SK-N-SH (cell line): ENCODE results near the gene PLS3. TPM values are rescaled to one million over a fixed set of nuclear protein-coding genes. Genes with fewer than 3 reads are reported as not detected.

Experiments
- CTCF ChIA-PET: fragments of 300-600, 350-600 bp; formaldehyde crosslinking; extraction: SDS; loops from one replicate; lab custom pipeline; 2021; lab: Yijun Ruan, JAX
- POLR2A ChIA-PET: fragments of 350-600 bp; sonication (Branson Sonifier 250); formaldehyde crosslinking; extraction: SDS; loops from one replicate; lab custom pipeline; 2020; ENCODE audit warnings: antibody characterized with exemption, inconsistent platforms; lab: Yijun Ruan, JAX
- DNase-seq: peaks from one replicate; pipeline ENCODE4 v3.0.0; 2012
- H2AFZ ChIP-seq: fragments of 200-600 bp; sonication (generic); 2 replicates; pipeline ENCODE4 v1.8.1; 2016; ENCODE audit warnings: antibody characterized with exemption, mild to moderate bottlenecking, low read depth
- H3F3A ChIP-seq: fragments of 200-600 bp; sonication (generic); replicated peaks from 2 replicates; pipeline ENCODE3; 2016; ENCODE audit warnings: antibody characterized with exemption, mild to moderate bottlenecking; ENCODE audit not compliant: insufficient read depth
- H3K27ac ChIP-seq, 2 experiments: fragments of 200-500 bp in 1 of 2; fragments of 200-600 bp in 1 of 2; sonication (Bioruptor generic) in 1 of 2; sonication (generic), shearing (Covaris generic) in 1 of 2; 2 replicates each; pipeline versions ENCODE4 v1.5.1 to v1.6.1; 2014 to 2016; ENCODE audit warnings: low read depth in 2 of 2, inconsistent platforms in 1 of 2, low read length in 1 of 2, mild to moderate bottlenecking in 1 of 2, mixed read lengths in 1 of 2
- H3K27me3 ChIP-seq: fragments of 200-600 bp; sonication (generic), shearing (Covaris generic); 2 replicates; pipeline ENCODE4 v1.6.1; 2016; ENCODE audit warnings: mixed run types; ENCODE audit not compliant: insufficient read depth
- H3K36me3 ChIP-seq, 2 experiments: fragments of 200-500 bp in 1 of 2; fragments of 200-600 bp in 1 of 2; sonication (Bioruptor generic) in 1 of 2; sonication (generic) in 1 of 2; replicated peaks in 1 of 2; 2 replicates each; pipeline versions ENCODE3 to v1.5.1; 2014 to 2016; ENCODE audit warnings: low read length in 1 of 2, mild to moderate bottlenecking in 1 of 2; ENCODE audit not compliant: insufficient read depth in 2 of 2, control insufficient read depth in 1 of 2
- H3K4me1 ChIP-seq, 2 experiments: fragments of 200-500 bp in 1 of 2; fragments of 200-600 bp in 1 of 2; sonication (Bioruptor generic) in 1 of 2; sonication (generic), shearing (Covaris generic) in 1 of 2; 2 replicates each; pipeline versions ENCODE4 v1.5.1 to v1.6.1; 2014 to 2016; ENCODE audit warnings: low read depth in 1 of 2, low read length in 1 of 2, mixed run types in 1 of 2; ENCODE audit not compliant: insufficient read depth in 2 of 2, control insufficient read depth in 1 of 2
- H3K4me2 ChIP-seq: fragments of 200-600 bp; sonication (generic), shearing (Covaris generic); 2 replicates; pipeline ENCODE4 v1.6.1; 2017; ENCODE audit warnings: mixed run types
- H3K4me3 ChIP-seq, 2 experiments: fragments of 200-500 bp in 1 of 2; fragments of 200-600 bp in 1 of 2; sonication (Bioruptor generic) in 1 of 2; sonication (generic), shearing (Covaris generic) in 1 of 2; 2 replicates each; pipeline versions ENCODE4 v1.5.1 to v1.8.1; 2014 to 2016; ENCODE audit warnings: low read depth in 2 of 2, inconsistent platforms in 1 of 2, low read length in 1 of 2, mild to moderate bottlenecking in 1 of 2, mixed read lengths in 1 of 2, moderate library complexity in 1 of 2
- H3K79me2 ChIP-seq: fragments of 200-600 bp; sonication (generic); 2 replicates; pipeline ENCODE4 v1.8.1; 2017; ENCODE audit warnings: mild to moderate bottlenecking; ENCODE audit not compliant: insufficient read depth
- H3K9ac ChIP-seq: fragments of 200-600 bp; sonication (generic); 2 replicates; pipeline ENCODE4 v1.6.1; 2017; ENCODE audit warnings: mixed run types
- H3K9me2 ChIP-seq: fragments of 200-600 bp; sonication (generic); 2 replicates; pipeline ENCODE4 v1.6.1; 2017; ENCODE audit warnings: mixed run types
- H3K9me3 ChIP-seq: fragments of 200-600 bp; sonication (generic); 2 replicates; pipeline ENCODE4 v1.6.1; 2017; ENCODE audit warnings: mixed run types, mild to moderate bottlenecking, moderate library complexity
- H4K20me1 ChIP-seq: fragments of 200-600 bp; sonication (generic); 2 replicates; pipeline ENCODE4 v1.6.1; 2017; ENCODE audit warnings: mild to moderate bottlenecking, mixed run types; ENCODE audit not compliant: insufficient read depth
- ELF1 ChIP-seq: IDR thresholded peaks from 2 replicates; pipeline ENCODE4 v1.4.0; 2012
- FOSL2 ChIP-seq: IDR thresholded peaks from 2 replicates; pipeline ENCODE4 v1.4.0; 2012; ENCODE audit warnings: low read depth, mild to moderate bottlenecking, moderate library complexity, borderline replicate concordance
- FOXJ3 ChIP-seq: sonication (generic); formaldehyde crosslinking; IDR thresholded peaks from 2 replicates; pipeline ENCODE4 v1.5.1; 2020; ENCODE audit warnings: mild to moderate bottlenecking, missing genetic modification reagents
- FOXM1 ChIP-seq: IDR thresholded peaks from 2 replicates; pipeline ENCODE4 v1.4.0; 2012; ENCODE audit warnings: low read depth, mild to moderate bottlenecking
- MAX ChIP-seq: IDR thresholded peaks from 2 replicates; pipeline ENCODE4 v1.4.0; 2012; ENCODE audit warnings: low read depth
- MEF2A ChIP-seq: IDR thresholded peaks from 2 replicates; pipeline ENCODE4 v1.4.0; 2012; ENCODE audit warnings: low read depth, borderline replicate concordance
- PBX3 ChIP-seq: IDR thresholded peaks from 2 replicates; pipeline ENCODE4; 2012
- REST ChIP-seq: IDR thresholded peaks from 2 replicates; pipeline ENCODE4 v1.6.1; 2012; ENCODE audit warnings: mild to moderate bottlenecking, low read depth, low read length, moderate library complexity
- SIN3A ChIP-seq: IDR thresholded peaks from 2 replicates; pipeline ENCODE4 v1.6.1; 2012; ENCODE audit warnings: low read depth, mild to moderate bottlenecking, low read length, moderate library complexity, borderline replicate concordance
- SMC3 ChIP-seq: IDR thresholded peaks from 2 replicates; pipeline ENCODE4 v1.6.1; 2012; ENCODE audit warnings: low read depth, low read length, improper control_type of control experiment
- WGBS: methylation state at CpG from one replicate; pipeline ENCODE4 v1.1.6; 2017; ENCODE audit warnings: low lambda C conversion rate; 5-methylcytosine and 5-hydroxymethylcytosine counted together
- polyA plus RNA-seq, 3 experiments: library from polyadenylated mRNA; depleted of rRNA; stranded (reverse); fragments of >200 nt; gene quantifications; 2 replicates each; pipeline ENCODE4 v1.2.3, GENCODE V29; 2012

PLS3 gene
- polyA plus RNA-seq, 1 of the 3 experiments (the other 2 are of a cell fraction) = 35.7 TPM

GRCh38 chrX:115652221-115652620, 91.2 kb downstream of the PLS3 start:
- Histone ChIP-seq H4K20me1 (no peaks in the 10 kb centered on the region), H3F3A (no peaks in the 10 kb centered on the region), H2AFZ (no peak overlapping the region), H3K9ac (no peak overlapping the region), H3K4me1 (no peaks in the 10 kb centered on the region), H3K9me2 (no peaks in the 10 kb centered on the region), H3K4me2 (no peak overlapping the region), H3K36me3 (peaks cover 0 to 4% of the 10 kb centered on the region in 2 experiments), H3K9me3 (no peaks in the 10 kb centered on the region), H3K27ac (no peak overlapping the region), H3K27me3 (no peaks in the 10 kb centered on the region; the same call in 1 of the 2 replicates), H3K4me3 (no peak overlapping the region), H3K79me2 (no peaks in the 10 kb centered on the region)
- ChIA-PET POLR2A (no interaction called here), CTCF (interaction anchor here (1.3 to 6.2 kb wide), 5 partner anchors 10 to 38 kb away, joined by 3 to 37 read pairs (median 7); no protein-coding TSS in a partner anchor)
- 45% methylated on average over 5 of the region's 5 CpGs for WGBS
- TF ChIP-seq MEF2A (no peak), REST (no peak)
- no peak for DNase-seq

- Histone ChIP-seq H3K9me3 (no peaks in the 10 kb centered on the region), H3K9me2 (no peaks in the 10 kb centered on the region), H2AFZ (no peak overlapping the region), H4K20me1 (no peaks in the 10 kb centered on the region), H3K4me1 (no peaks in the 10 kb centered on the region), H3K27me3 (no peaks in the 10 kb centered on the region), H3K27ac (no peak overlapping the region), H3K79me2 (no peaks in the 10 kb centered on the region), H3K9ac (no peak overlapping the region), H3K4me2 (no peak overlapping the region), H3F3A (no peaks in the 10 kb centered on the region), H3K4me3 (no peak overlapping the region), H3K36me3 (no peaks in the 10 kb centered on the region)
- ChIA-PET CTCF (interaction anchor here (1.6 to 2.3 kb wide), 2 partner anchors 15 to 22 kb away, joined by 5 read pairs; no protein-coding TSS in a partner anchor), POLR2A (no interaction called here)
- WGBS = 18% methylated on average over 6 of the region's 9 CpGs
- TF ChIP-seq ELF1 (no peak), FOSL2 (no peak), SIN3A (no peak), SMC3 (no peak), PBX3 (no peak), FOXJ3 (no peak), MAX (no peak), FOXM1 (no peak)
- DNase-seq = no peak
Observed at GRCh38 chrX:115665122-115665521, 104.1 kb downstream of the PLS3 start.
